ENCODE measurements around the gene DNAI4. TPM values are rescaled to one million over a fixed set of nuclear protein-coding genes. Genes with fewer than 3 reads are reported as not detected.

Gene DNAI4
- total RNA-seq, 1 experiment from 2014 or later: 2.1 TPM

- TF ChIP-seq IRF1 (CRISPR knock-in tag; IDR thresholded peaks at IDR 0.05) (no peak), TEAD1 (CRISPR knock-in tag; IDR thresholded peaks at IDR 0.05) (no peak), FOXP4 (CRISPR knock-in tag; IDR thresholded peaks at IDR 0.05) (no peak), FOXK1 (CRISPR knock-in tag; IDR thresholded peaks at IDR 0.05) (no peak), CBFB (CRISPR knock-in tag; IDR thresholded peaks at IDR 0.05; ENCODE audit: low read depth) (no peak), IRF2 (CRISPR knock-in tag; IDR thresholded peaks at IDR 0.05; ENCODE audit: borderline replicate concordance, low read depth) (no peak), EMX1 (CRISPR knock-in tag; IDR thresholded peaks at IDR 0.05) (no peak), ZNF671 (CRISPR knock-in tag; IDR thresholded peaks at IDR 0.05) (no peak)
- TF ChIP-seq, protein P1, sequence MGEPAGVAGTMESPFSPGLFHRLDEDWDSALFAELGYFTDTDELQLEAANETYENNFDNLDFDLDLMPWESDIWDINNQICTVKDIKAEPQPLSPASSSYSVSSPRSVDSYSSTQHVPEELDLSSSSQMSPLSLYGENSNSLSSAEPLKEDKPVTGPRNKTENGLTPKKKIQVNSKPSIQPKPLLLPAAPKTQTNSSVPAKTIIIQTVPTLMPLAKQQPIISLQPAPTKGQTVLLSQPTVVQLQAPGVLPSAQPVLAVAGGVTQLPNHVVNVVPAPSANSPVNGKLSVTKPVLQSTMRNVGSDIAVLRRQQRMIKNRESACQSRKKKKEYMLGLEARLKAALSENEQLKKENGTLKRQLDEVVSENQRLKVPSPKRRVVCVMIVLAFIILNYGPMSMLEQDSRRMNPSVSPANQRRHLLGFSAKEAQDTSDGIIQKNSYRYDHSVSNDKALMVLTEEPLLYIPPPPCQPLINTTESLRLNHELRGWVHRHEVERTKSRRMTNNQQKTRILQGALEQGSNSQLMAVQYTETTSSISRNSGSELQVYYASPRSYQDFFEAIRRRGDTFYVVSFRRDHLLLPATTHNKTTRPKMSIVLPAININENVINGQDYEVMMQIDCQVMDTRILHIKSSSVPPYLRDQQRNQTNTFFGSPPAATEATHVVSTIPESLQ (CRISPR knock-in tag; IDR thresholded peaks at IDR 0.05): no peak
- TF ChIP-seq, protein P2, sequence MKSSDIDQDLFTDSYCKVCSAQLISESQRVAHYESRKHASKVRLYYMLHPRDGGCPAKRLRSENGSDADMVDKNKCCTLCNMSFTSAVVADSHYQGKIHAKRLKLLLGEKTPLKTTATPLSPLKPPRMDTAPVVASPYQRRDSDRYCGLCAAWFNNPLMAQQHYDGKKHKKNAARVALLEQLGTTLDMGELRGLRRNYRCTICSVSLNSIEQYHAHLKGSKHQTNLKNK (CRISPR knock-in tag; IDR thresholded peaks at IDR 0.05): no peak
- TF ChIP-seq, protein P3, sequence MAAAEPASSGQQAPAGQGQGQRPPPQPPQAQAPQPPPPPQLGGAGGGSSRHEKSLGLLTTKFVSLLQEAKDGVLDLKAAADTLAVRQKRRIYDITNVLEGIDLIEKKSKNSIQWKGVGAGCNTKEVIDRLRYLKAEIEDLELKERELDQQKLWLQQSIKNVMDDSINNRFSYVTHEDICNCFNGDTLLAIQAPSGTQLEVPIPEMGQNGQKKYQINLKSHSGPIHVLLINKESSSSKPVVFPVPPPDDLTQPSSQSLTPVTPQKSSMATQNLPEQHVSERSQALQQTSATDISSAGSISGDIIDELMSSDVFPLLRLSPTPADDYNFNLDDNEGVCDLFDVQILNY (CRISPR knock-in tag; IDR thresholded peaks at IDR 0.05): no peak
Observed at GRCh38 chr1:66768965-66769364, 155.7 kb downstream of the DNAI4 start (continued).

DNA sequence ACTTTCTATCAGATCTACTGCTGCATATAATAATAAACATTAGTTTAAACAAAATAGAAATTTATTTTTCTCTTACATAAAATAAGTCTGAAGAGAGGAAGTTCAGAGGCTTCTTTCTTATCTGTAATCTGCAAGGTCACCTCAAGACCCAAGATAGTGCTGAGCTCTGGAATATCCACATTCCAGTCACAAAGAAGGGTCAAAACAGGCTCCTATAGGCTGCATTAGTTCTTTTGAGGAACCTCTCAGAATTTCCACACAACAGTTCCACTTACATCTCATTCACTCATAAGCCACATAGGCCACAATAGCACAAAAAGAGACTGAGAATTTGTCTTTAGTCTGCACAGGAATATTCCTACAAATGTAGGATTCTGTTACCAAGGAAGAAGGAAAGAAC is 157.0 kb downstream of the DNAI4 start:
- TF ChIP-seq GABPB1 (CRISPR knock-in tag; IDR thresholded peaks at IDR 0.05) (no peak), SOX15 (CRISPR knock-in tag; IDR thresholded peaks at IDR 0.05) (no peak), OVOL2 (CRISPR knock-in tag; IDR thresholded peaks at IDR 0.05; ENCODE audit: borderline replicate concordance) (no peak), EMX1 (CRISPR knock-in tag; IDR thresholded peaks at IDR 0.05) (no peak), CBFB (CRISPR knock-in tag; IDR thresholded peaks at IDR 0.05; ENCODE audit: low read depth) (no peak), PRRX2 (CRISPR knock-in tag; IDR thresholded peaks at IDR 0.05) (no peak), IRF1 (CRISPR knock-in tag; IDR thresholded peaks at IDR 0.05) (no peak), ZNF671 (CRISPR knock-in tag; IDR thresholded peaks at IDR 0.05) (no peak)
- TF ChIP-seq, protein P4, sequence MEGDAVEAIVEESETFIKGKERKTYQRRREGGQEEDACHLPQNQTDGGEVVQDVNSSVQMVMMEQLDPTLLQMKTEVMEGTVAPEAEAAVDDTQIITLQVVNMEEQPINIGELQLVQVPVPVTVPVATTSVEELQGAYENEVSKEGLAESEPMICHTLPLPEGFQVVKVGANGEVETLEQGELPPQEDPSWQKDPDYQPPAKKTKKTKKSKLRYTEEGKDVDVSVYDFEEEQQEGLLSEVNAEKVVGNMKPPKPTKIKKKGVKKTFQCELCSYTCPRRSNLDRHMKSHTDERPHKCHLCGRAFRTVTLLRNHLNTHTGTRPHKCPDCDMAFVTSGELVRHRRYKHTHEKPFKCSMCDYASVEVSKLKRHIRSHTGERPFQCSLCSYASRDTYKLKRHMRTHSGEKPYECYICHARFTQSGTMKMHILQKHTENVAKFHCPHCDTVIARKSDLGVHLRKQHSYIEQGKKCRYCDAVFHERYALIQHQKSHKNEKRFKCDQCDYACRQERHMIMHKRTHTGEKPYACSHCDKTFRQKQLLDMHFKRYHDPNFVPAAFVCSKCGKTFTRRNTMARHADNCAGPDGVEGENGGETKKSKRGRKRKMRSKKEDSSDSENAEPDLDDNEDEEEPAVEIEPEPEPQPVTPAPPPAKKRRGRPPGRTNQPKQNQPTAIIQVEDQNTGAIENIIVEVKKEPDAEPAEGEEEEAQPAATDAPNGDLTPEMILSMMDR (IDR thresholded peaks at IDR 0.05): no peak
- TF ChIP-seq, protein P2 (CRISPR knock-in tag; IDR thresholded peaks at IDR 0.05): no peak
- TF ChIP-seq, protein P5, sequence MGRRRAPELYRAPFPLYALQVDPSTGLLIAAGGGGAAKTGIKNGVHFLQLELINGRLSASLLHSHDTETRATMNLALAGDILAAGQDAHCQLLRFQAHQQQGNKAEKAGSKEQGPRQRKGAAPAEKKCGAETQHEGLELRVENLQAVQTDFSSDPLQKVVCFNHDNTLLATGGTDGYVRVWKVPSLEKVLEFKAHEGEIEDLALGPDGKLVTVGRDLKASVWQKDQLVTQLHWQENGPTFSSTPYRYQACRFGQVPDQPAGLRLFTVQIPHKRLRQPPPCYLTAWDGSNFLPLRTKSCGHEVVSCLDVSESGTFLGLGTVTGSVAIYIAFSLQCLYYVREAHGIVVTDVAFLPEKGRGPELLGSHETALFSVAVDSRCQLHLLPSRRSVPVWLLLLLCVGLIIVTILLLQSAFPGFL (CRISPR knock-in tag; IDR thresholded peaks at IDR 0.05; ENCODE audit: borderline replicate concordance): no peak
- no peak for ATAC-seq
- no peak overlapping the region for H3K4me3 Mint-ChIP-seq
- no peak for DNase-seq (ENCODE audit: low spot score)
- no peaks in the 10 kb centered on the region for H3K27me3 Mint-ChIP-seq (ENCODE audit: low read depth)
- ChIA-PET POLR2A (no interaction called here), CTCF (interaction anchor here (1.0 kb wide), 1 partner anchor 445 kb away, joined by 3 read pairs; no protein-coding TSS in a partner anchor)
- H3K9me3 Mint-ChIP-seq: peaks cover 10% of the 10 kb centered on the region
- H3K4me1 Mint-ChIP-seq: no peaks in the 10 kb centered on the region
- H3K36me3 Mint-ChIP-seq: no peaks in the 10 kb centered on the region
- H3K27ac Mint-ChIP-seq: no peak overlapping the region
